ENCODE measurements around the gene SPC25. TPM values are rescaled to one million over a fixed set of nuclear protein-coding genes. Genes with fewer than 3 reads are reported as not detected.

Gene SPC25
- total and polyA plus RNA-seq, 7 experiments from 2014 or later, result 0.24 to 24.7 (median 0.28) TPM; not detected in 3

DNA sequence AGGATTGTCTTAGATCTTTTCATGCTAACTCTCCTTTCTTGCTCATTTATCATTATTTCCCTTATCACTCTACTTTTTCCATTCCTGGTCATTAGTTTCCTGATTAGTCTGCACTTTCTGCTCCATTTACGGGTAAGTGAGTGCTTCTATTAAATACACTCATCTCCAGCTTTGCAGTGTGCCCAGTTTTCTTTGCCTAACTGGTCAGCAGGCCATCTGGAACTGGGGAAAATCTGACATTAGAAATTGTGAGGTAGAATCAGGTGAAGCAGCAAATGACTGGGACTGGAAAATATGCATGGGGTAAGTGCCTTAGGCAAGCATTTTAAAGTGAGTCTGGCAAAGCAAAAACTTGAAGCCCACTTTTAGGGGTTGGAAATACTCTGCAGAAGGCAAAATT, 40.0 kb upstream of the SPC25 start:
- Mint-ChIP-seq H3K27me3 (peaks cover 5 to 57% (median 35%) of the 10 kb centered on the region in 5 donors), H3K4me3 (no peak overlapping the region), H3K9me3 (peaks cover 0 to 2% (median 0%) of the 10 kb centered on the region in 11 donors), H3K4me1 (no peaks in the 10 kb centered on the region), H3K36me3 (no peaks in the 10 kb centered on the region), H3K27ac (no peak overlapping the region)
- ChIA-PET CTCF (no interaction called here), POLR2A (interaction anchor here (0.5 kb wide), 1 partner anchor 11 kb away, joined by 9 read pairs; no protein-coding TSS in a partner anchor)
- Histone ChIP-seq H3K36me3 (ENCODE audit: control insufficient read depth in 2 of 3, insufficient read depth in 3 of 3, low read length in 3 of 3) (no peaks in the 10 kb centered on the region), H3K27me3 (ENCODE audit: control insufficient read depth in 2 of 2, insufficient read depth in 2 of 2, low read length in 2 of 2) (no peaks in the 10 kb centered on the region), H3K9me3 (ENCODE audit: control insufficient read depth in 2 of 3, low read length in 3 of 3) (no peaks in the 10 kb centered on the region), H3K27ac (ENCODE audit: low read depth, low read length) (no peak overlapping the region), H3K4me3 (ENCODE audit: low read length) (no peak overlapping the region), H3K4me1 (ENCODE audit: control insufficient read depth in 2 of 2, insufficient read depth in 2 of 2, low read length in 2 of 2) (no peaks in the 10 kb centered on the region)
- DNase-seq (no peak), ATAC-seq (no peak)
- intact Hi-C loops (cut with micrococcal nuclease), result no loop called here

DNA sequence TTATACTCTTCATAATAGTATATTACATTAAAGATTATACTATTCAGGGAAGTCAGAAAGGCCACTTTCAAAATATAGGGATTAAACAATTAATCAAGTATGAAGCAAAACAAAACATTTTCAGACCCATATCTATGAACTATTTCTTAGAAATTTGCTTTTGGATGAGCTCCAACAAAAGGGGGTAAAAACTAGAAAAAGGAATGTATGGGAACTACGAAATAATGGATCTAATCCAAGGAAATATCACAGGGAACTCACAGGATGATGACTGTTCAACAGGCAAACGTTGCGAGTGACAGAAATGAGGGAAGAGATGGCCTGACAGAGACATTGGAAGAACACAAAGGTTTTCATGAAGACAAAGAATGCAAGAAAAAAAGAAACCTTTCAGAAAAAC, 38.8 kb upstream of the SPC25 start:
- no peaks in the 10 kb centered on the region for H3K36me3 Mint-ChIP-seq
- no peaks in the 10 kb centered on the region for H3K4me1 Mint-ChIP-seq
- no peak for DNase-seq
- peaks cover 5 to 60% (median 34%) of the 10 kb centered on the region in 5 donors for H3K27me3 Mint-ChIP-seq
- ChIA-PET CTCF (no interaction called here), POLR2A (no interaction called here)
- ATAC-seq, result no peak
- H3K4me1 ChIP-seq (ENCODE audit: control insufficient read depth in 2 of 2, insufficient read depth in 2 of 2, low read length in 2 of 2), result no peaks in the 10 kb centered on the region
- intact Hi-C loops (cut with micrococcal nuclease), result no loop called here
- no peaks in the 10 kb centered on the region for H3K27me3 ChIP-seq (ENCODE audit: control insufficient read depth in 2 of 2, insufficient read depth in 2 of 2, low read length in 2 of 2)
- H3K27ac ChIP-seq (ENCODE audit: low read depth, low read length), result no peak overlapping the region
- H3K36me3 ChIP-seq (ENCODE audit: control insufficient read depth in 2 of 3, insufficient read depth in 3 of 3, low read length in 3 of 3), result no peaks in the 10 kb centered on the region
- no peaks in the 10 kb centered on the region for H3K9me3 ChIP-seq (ENCODE audit: control insufficient read depth in 2 of 3, low read length in 3 of 3)
- no peak overlapping the region for H3K4me3 ChIP-seq (ENCODE audit: low read length)
- no peak overlapping the region for H3K4me3 Mint-ChIP-seq
- H3K9me3 Mint-ChIP-seq, result peaks cover 0 to 2% (median 0%) of the 10 kb centered on the region in 11 donors
- no peak overlapping the region for H3K27ac Mint-ChIP-seq

DNA sequence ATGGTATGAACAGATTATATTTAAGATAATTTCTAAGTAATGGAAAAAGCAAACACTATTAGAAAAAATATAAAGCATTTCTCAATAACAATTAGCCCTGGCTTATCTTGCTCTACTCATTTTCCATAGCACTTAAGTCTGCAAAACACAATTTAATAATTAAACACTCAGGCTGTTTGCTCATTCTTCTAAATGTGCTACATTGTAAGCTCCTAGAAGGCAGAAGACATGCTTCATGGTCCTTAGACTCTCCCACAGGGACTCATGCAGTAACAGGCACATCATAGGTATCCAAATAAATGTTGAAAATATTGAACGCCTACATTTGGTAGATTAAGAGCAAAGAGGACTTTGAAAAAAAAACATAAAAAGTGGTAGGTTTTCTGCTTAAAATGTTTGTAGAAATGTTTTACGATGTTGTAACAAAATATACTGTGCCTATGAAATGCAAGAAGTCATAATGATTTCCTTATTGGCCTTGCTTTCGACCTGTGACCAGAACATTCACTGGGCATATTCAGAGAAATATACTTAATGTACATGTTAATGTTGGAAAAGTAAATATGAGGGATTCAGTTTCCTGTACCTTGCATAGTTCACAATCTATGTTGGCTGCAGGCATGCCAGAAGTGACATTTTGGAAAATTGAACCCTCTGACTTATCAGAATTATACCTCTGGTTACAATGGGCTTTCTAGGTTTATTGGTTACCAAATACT, 38.0 kb upstream of the SPC25 start:
- intact Hi-C loops (cut with micrococcal nuclease), result no loop called here
- POLR2A ChIA-PET, result no interaction called here
- no peaks in the 10 kb centered on the region for H3K36me3 Mint-ChIP-seq
- no peaks in the 10 kb centered on the region for H3K27me3 ChIP-seq (ENCODE audit: control insufficient read depth in 2 of 2, insufficient read depth in 2 of 2, low read length in 2 of 2)
- no peak overlapping the region for H3K27ac ChIP-seq (ENCODE audit: low read depth, low read length)
- no peaks in the 10 kb centered on the region for H3K36me3 ChIP-seq (ENCODE audit: control insufficient read depth in 2 of 3, insufficient read depth in 3 of 3, low read length in 3 of 3)
- peaks cover 10 to 65% (median 39%) of the 10 kb centered on the region in 5 donors for H3K27me3 Mint-ChIP-seq
- no peak overlapping the region for H3K4me3 ChIP-seq (ENCODE audit: low read length)
- DNase-seq (no peak), ATAC-seq (no peak)
- H3K4me1 ChIP-seq (ENCODE audit: control insufficient read depth in 2 of 2, insufficient read depth in 2 of 2, low read length in 2 of 2), result no peaks in the 10 kb centered on the region
- H3K27ac Mint-ChIP-seq, result no peak overlapping the region
- H3K4me3 Mint-ChIP-seq, result no peak overlapping the region
- CTCF ChIA-PET, result interaction anchor here (0.6 kb wide), 1 partner anchor 19 kb away, joined by 3 read pairs; no protein-coding TSS in a partner anchor
- no peaks in the 10 kb centered on the region for H3K9me3 ChIP-seq (ENCODE audit: control insufficient read depth in 2 of 3, low read length in 3 of 3)
- no peaks in the 10 kb centered on the region for H3K4me1 Mint-ChIP-seq
- peaks cover 0 to 2% (median 0%) of the 10 kb centered on the region in 11 donors for H3K9me3 Mint-ChIP-seq

DNA sequence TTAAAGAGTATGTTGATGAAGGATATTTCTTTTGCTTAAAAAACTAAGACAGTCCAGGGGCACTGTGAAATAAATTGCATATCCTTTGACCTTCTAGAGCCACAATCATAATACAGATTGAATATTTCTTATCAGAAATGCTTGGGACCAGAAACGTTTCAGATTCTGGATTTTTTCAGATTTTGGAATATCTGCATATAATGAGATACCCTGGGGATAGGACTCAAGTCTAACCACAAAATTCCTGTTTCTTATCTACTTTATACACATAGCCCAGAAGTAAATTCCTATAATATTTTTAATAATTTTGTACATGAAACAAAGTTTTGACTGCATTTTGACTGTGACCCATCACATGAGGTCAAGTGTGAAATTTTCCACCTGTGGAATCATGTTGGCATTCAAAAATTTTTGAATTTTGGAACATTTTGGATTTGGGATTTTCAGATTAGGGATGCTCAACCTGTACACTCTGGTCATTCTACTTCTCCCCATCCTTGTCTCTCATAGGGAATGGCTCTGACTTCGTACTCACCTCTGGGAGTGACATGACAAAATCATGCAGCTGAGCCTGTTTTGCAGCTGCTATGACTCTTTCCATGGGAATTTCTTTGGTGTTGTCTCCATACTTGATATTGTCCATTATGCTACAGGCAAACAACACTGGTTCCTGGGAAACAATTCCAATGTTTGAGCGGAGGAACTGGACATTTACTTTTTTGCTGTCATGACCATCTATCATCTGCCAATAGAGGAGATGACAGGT, 36.6 kb upstream of the SPC25 start:
- Mint-ChIP-seq H3K4me1 (no peaks in the 10 kb centered on the region), H3K27ac (no peak overlapping the region), H3K27me3 (peaks cover 10 to 78% (median 40%) of the 10 kb centered on the region in 5 donors), H3K9me3 (no peaks in the 10 kb centered on the region), H3K36me3 (no peaks in the 10 kb centered on the region), H3K4me3 (no peak overlapping the region)
- DNase-seq (no peak), ATAC-seq (no peak)
- intact Hi-C loops (cut with micrococcal nuclease), result no loop called here
- Histone ChIP-seq H3K27me3 (ENCODE audit: control insufficient read depth in 2 of 2, insufficient read depth in 2 of 2, low read length in 2 of 2) (no peaks in the 10 kb centered on the region), H3K36me3 (ENCODE audit: control insufficient read depth in 2 of 3, insufficient read depth in 3 of 3, low read length in 3 of 3) (no peaks in the 10 kb centered on the region), H3K9me3 (ENCODE audit: control insufficient read depth in 2 of 3, low read length in 3 of 3) (no peaks in the 10 kb centered on the region), H3K4me3 (ENCODE audit: low read length) (no peak overlapping the region), H3K27ac (ENCODE audit: low read depth, low read length) (no peak overlapping the region), H3K4me1 (ENCODE audit: control insufficient read depth in 2 of 2, insufficient read depth in 2 of 2, low read length in 2 of 2) (no peaks in the 10 kb centered on the region)
- CTCF ChIA-PET, result no interaction called here
- POLR2A ChIA-PET, result no interaction called here

DNA sequence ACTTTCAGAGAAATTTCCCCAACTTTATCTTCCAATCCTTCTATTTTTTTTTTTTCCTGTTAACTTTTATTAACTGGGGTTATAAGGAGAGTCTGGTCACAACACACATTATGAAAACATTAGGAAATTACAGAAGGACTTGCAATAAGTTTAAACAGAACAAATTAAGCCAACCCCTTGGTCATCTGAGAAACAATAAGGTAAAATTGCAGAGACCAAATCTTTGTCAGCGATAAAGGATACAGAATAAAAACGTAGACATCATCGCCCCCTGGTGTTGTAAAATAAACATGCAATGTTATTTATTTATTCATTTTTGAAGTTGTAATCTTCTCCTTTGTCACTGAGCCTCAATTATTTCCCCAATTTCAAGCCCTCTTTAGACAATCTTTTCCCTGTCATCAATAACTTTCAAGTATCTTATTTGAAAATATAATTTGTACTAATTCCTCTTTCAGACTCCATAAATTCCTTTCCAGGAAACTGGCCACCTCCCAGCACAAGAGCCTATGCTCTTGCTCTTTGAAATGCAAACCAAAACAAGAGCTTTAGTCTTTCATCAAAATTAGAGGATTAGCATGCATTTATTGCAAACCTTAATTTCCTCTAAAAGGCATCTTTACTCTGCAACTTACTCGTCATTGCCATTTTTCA, 30.4 kb upstream of the SPC25 start:
- Mint-ChIP-seq H3K9me3 (peaks cover 0 to 7% (median 0%) of the 10 kb centered on the region in 11 donors), H3K36me3 (peaks cover 0 to under 1% (median 0%) of the 10 kb centered on the region in 5 donors), H3K27ac (peak overlapping the region in 1 of 9 donors; percentile 8), H3K4me3 (no peak overlapping the region), H3K27me3 (peaks cover 18 to 58% (median 25%) of the 10 kb centered on the region in 5 donors), H3K4me1 (peaks cover 0 to 8% (median 0%) of the 10 kb centered on the region in 7 donors)
- intact Hi-C loops (cut with micrococcal nuclease), result loop anchor here (1.0 to 5.0 kb wide), 7 partner anchors 143 to 784 kb away; no protein-coding TSS in a partner anchor
- ChIA-PET POLR2A (interaction anchor here (0.7 kb wide), 1 partner anchor 465 kb away, joined by 3 read pairs; no protein-coding TSS in a partner anchor), CTCF (interaction anchor here (0.6 to 2.2 kb wide), 5 partner anchors 49 to 788 kb away, joined by 3 to 16 read pairs (median 3); no protein-coding TSS in a partner anchor)
- peaks cover 0 to 1% (median 0%) of the 10 kb centered on the region in 3 experiments for H3K9me3 ChIP-seq (ENCODE audit: control insufficient read depth in 2 of 3, low read length in 3 of 3)
- no peaks in the 10 kb centered on the region for H3K36me3 ChIP-seq (ENCODE audit: control insufficient read depth in 2 of 3, insufficient read depth in 3 of 3, low read length in 3 of 3)
- ATAC-seq (no peak), DNase-seq (peak in 6 of 9 donors; percentile 15 to 51 (median 42))
- no peak overlapping the region for H3K4me3 ChIP-seq (ENCODE audit: low read length)
- no peaks in the 10 kb centered on the region for H3K27me3 ChIP-seq (ENCODE audit: control insufficient read depth in 2 of 2, insufficient read depth in 2 of 2, low read length in 2 of 2)
- no peak overlapping the region for H3K27ac ChIP-seq (ENCODE audit: low read depth, low read length)
- H3K4me1 ChIP-seq (ENCODE audit: control insufficient read depth in 2 of 2, insufficient read depth in 2 of 2, low read length in 2 of 2), result no peaks in the 10 kb centered on the region

DNA sequence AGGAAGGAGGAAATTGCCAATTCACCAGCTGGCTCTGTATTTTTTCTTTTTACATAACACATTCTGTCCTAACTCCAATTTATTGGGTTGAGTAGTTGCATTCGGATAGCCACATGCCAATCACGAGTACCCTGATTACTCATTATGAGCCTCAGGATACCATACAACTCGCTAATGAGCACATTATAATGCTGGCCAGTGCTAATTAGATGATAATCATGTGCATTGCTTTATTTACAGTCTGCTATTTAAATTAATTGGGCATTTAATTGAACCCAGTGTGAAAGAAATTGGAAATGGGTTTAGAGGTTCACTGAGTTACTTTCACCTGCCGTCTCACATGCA, 26.1 kb upstream of the SPC25 start:
- no peak for DNase-seq
- ChIA-PET POLR2A (interaction anchor here (0.6 kb wide), 1 partner anchor 455 kb away, joined by 5 read pairs; no protein-coding TSS in a partner anchor), CTCF (no interaction called here)
- ATAC-seq, result no peak
- Histone ChIP-seq H3K9me3 (ENCODE audit: control insufficient read depth in 2 of 3, low read length in 3 of 3) (peaks cover 0 to 4% (median 0%) of the 10 kb centered on the region in 3 experiments), H3K27ac (ENCODE audit: low read depth, low read length) (no peak overlapping the region), H3K4me3 (ENCODE audit: low read length) (no peak overlapping the region), H3K27me3 (ENCODE audit: control insufficient read depth in 2 of 2, insufficient read depth in 2 of 2, low read length in 2 of 2) (peaks cover 0 to 4% of the 10 kb centered on the region in 2 donors), H3K36me3 (ENCODE audit: control insufficient read depth in 2 of 3, insufficient read depth in 3 of 3, low read length in 3 of 3) (no peaks in the 10 kb centered on the region), H3K4me1 (ENCODE audit: control insufficient read depth in 2 of 2, insufficient read depth in 2 of 2, low read length in 2 of 2) (no peaks in the 10 kb centered on the region)
- Mint-ChIP-seq H3K9me3 (peaks cover 0 to 15% (median 0%) of the 10 kb centered on the region in 11 donors), H3K27ac (no peak overlapping the region), H3K27me3 (peaks cover 18 to 54% (median 37%) of the 10 kb centered on the region in 5 donors), H3K36me3 (peaks cover 0 to 8% (median 0%) of the 10 kb centered on the region in 5 donors), H3K4me1 (peaks cover 0 to 15% (median 7%) of the 10 kb centered on the region in 7 donors), H3K4me3 (no peak overlapping the region)
- intact Hi-C loops (cut with micrococcal nuclease), result loop anchor here in 1 of 2 donors (10.0 kb wide), 1 partner anchor 212 kb away; no protein-coding TSS in a partner anchor
